Brain pericyte (primary cell): ENCODE data around the gene TENT5C.

Experiments
- DNase-seq: peaks from one replicate; pipeline ENCODE4 v3.0.0-alpha.2; 2012; ENCODE audit warnings: low read depth, low spot score

TENT5C gene

DNA sequence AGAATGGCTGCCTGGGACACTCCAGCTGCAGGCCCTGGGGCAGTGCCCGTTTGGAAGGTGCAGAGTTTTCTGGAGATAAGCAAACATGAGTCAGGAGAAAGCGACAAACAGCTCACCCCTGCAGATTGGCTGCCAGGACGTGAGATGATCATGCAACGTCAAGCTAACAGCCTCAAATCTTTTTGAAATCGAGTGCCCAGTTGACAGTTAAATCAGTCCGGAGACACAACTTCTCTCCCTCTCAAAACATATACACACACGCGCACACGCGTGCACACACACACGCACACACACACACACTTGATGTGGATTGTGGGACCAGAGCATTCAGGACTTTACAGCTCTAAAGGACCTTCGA, 49.4 kb downstream of the TENT5C start:
- DNase-seq: no peak

- DNase-seq: no peak
Measured at GRCh38 chr1:117656202-117656641, 50.4 kb downstream of the TENT5C start.

DNA sequence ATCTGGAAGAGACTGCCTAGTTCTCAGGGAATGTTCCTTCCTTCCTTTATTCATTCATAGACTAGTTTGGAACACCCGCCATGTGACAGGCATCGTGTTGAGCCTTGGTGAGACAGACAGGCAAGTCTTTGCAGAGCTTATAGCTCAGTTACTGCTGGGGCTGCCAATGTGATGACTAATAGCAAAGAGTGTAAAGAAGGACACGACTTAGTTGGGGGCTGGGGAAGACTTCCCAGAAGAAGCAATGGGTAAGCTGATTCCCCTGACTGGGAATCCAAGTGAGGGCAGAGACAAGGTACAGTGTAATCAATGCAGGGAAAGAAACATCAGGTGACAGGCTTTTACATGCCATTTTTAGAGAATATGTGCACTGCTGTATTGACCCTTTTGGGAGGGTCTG, 51.2 kb downstream of the TENT5C start:
- no peak for DNase-seq

DNA sequence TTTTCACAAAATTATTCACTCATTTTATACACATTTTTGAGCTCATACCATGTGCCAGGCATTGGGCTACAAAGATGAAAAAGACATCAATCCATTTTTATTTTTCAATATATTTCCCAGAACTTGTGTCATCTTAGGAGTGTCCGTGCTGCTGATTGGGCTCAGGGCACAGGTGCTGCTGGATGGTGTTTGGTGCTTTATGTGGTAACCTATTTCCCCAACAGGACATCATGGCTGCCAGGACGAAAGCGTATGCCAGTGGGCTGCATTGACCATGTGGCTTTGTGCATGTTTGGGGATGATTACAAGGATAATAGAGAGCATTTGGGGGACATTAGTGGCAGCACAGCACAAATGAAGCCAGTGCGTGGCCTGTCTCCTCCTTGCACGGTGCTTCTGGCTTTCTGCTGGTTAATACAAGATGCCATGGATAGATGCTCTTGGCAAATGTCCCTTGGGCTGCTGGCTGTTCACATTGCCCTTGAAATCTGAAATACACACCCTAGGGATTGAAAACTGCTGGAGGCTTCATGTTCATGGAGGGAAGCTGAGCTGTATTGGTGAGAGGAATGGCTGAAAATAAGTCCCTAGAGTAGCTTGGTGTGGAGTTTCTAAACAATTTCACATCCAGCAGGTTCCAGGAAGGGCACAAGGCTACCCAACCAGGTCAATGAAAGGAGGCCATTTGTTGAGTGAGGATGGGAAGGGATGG, 52.3 kb downstream of the TENT5C start:
- no peak for DNase-seq

DNA sequence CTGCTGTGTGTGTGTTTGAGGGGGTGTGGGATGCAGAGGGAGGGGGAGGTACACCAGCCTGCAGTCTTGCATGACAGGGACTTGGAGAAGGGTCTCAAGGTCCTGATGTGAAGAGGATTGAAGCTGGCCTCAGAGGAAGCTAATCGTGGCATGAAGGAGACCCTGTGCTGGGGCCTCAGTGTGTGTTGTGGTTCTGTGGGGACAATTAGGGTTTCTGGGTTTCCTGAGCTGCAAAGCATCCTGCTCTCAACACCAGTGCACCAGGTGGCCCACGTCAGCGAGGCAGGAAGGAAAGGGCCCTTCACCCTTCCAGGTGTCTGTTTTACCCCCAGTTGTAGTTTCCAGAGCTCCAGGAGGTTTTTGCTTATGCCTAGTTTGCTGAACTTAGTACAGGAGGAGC, 52.8 kb downstream of the TENT5C start:
- DNase-seq: no peak

DNA sequence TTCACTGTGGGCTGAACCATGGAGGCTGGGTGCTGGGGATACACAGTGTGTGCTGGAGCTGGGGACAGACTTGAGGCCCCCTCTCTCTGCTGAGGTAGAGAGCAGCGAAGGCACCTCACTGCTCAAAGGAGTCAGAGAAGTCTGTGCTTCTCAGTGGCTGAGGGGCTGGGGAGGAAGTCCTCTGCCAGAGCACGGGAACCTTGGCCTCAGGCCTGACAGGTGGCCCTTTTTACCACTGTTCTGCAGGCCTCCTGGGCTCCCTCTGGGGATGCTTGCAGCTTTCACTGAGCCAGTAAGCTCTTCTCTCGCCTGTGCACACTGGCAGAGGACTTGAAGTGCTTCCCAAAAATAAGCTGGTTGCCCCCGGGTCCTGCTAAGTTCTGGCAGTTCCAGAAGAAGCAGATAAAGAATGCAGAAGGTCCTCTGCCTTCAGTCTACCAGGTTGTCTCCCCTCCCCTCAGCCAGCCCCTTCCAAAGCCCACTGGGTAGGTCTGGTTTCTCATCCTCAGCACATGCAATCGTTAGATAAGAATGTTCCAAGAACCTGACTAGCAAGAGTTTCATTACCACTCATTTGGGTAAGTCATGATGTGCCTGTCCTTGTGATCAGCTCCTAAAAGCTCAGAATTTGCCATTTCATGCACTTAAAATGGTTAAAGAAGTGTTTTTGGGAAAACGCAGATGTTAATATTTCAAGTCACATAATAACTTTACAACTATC, 53.9 kb downstream of the TENT5C start:
- DNase-seq: no peak

GRCh38 chr1:117660271-117660965, 54.6 kb downstream of the TENT5C start:
- no peak for DNase-seq

GRCh38 chr1:117661027-117661426, 55.2 kb downstream of the TENT5C start:
- no peak for DNase-seq

DNA sequence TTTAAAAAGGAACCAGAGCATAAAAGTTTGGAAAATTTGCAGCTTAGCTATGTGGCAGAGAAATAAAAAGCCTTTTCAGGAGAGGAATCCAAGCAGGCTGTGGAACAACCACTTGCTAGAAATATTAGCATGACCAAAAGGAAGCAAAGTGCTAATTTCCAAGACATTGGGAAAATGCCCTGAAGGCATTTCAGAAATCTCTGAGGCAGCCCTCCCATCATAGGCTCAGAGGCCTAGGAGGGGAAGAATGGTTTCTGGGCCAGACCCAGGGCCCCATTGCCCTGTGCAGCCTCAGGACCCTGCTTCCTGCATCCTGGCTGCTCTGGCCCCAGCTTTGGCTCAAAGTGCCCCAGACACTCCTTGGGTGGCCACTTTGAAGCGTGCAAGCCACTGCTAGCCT, 56.8 kb downstream of the TENT5C start:
- DNase-seq: no peak

DNA sequence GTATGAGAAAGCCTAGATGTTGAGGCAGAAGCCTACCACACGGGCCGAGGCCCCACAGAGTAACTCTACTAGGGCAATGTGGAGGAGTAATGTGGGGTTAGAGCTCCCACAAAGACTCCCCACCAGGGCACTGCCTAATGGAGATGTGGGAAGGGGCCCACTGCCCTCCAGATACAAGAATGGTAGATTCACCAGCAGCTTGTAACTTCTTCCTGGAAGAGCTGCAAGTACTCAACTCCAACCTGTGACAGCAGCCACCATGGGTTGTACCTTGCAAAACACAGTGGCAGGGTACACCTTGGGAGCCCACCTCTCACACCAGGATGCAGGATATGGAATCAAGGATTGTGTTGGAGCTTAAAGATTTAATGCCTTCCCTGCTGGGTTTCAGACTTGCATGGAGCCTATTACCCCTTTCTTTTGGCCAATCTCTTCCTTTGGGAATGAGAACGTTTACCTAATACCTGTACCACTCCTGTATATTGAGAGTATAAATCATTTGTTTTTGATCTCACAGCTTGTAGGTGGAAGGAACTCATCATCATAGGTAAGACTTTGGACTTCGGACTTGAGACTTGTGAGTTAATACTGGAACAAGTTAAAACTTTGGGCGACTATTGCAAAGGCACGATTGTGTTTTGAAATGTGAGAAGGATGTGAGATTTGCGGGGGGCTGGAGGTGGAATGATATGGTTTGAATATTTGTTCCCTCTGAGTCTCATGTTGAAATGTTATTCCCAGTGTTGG, 57.5 kb downstream of the TENT5C start:
- no peak for DNase-seq

DNA sequence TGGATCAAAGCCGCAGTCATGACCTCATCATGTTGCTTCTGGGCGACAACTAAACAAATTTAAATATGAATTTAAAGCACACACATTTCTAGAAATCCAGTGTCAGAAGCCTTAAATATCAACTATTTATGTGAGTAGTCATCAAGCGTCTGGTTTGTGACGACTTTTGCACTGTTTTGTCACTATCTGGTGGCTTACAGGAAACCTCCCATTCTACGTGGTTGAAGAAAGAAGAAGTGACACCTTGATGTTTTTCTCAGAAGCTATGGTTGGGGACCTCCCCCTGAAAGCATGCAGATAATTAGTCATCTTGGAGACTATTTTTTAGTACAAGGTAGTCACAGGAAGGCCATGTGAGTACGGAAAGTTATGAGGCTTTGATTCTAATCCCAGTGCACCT, 58.5 kb downstream of the TENT5C start:
- DNase-seq: no peak

- no peak for DNase-seq
Measured at GRCh38 chr1:117665556-117666270, 59.9 kb downstream of the TENT5C start.

DNA sequence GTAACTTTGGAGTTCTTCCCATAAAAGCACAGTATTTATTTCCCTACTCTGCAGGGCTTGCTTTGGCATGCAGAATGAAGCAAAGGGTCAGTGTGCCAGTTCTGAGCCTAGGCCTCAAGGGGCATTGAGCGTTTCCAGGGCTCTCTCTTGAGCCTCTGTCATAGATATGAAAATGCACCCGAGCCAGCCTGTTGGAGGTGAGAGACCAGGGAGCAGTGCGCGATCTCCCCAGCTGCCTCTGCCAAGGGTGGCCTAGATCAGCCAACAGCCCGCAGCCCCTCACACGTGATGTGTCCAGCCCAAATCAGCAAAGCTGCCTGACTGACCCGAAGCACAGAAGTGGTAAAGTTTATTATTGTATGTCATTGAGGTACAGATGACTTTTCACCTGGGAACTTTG, 63.7 kb downstream of the TENT5C start:
- no peak for DNase-seq

- DNase-seq: no peak
Measured at GRCh38 chr1:117670976-117671780, 65.3 kb downstream of the TENT5C start.

- no peak for DNase-seq
Measured at GRCh38 chr1:117671781-117672501, 66.1 kb downstream of the TENT5C start.

DNA sequence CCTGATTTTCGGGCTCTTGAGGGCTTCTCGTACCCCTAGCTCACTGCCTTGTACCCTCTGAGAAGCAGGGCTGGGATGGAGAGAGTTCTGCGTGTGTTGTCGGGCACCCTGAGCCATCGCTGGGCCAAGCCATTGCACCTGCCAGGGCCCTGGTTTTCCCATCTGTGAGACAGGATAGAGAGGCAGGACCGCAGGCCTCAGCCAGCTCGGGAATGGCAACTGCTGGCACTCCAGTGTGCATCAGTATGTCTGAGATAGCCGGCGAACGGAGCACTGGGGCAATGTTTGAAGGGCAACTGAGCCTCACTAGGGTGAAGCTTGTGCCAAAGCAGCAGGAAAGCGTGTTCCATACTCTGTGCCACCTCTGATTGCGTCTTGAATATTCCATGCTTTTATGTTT, 66.9 kb downstream of the TENT5C start:
- no peak for DNase-seq

GRCh38 chr1:117673405-117673804, 67.6 kb downstream of the TENT5C start:
- no peak for DNase-seq

DNA sequence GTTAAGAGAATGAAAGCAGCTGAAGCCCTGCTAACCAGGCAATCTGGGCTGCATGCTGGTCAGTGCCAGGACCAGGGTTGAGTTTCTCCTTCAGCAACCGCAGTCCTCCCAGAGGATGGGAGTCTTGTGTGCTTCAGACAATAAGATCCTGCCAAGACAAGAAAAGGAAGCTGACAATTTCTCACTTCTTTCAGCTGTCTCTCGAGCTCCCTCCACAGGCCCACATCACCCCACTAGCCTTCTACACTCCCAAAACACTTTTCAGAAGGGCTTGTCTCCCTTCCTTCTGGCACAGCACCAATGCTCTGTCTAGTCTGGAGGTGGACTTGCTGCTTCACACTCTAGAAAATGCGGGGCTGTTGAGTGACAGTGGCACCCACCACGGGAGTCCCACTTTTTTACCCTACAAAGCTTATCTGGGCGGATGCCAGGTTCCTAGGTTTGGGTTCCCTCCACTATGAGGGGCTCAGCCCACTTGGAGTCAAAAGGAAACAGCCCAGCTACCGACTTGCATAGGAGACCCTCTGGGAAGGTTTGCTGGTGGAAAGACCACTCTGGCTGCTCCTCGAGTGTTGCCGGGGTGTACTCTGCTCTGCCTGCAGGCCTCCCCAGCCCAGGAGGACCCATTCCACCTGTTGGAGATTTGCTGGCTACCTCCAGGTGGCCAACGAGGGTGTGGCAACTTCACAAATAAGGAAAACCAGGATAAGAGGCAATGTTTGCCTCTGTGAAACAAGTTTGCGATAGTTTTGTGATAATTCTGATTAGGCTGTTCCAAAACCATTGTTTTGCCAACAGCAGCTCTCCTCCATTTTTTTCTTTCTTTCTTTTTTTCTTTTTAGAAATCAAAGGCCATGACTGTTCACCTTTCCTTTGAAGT, 68.9 kb downstream of the TENT5C start:
- DNase-seq: no peak

DNA sequence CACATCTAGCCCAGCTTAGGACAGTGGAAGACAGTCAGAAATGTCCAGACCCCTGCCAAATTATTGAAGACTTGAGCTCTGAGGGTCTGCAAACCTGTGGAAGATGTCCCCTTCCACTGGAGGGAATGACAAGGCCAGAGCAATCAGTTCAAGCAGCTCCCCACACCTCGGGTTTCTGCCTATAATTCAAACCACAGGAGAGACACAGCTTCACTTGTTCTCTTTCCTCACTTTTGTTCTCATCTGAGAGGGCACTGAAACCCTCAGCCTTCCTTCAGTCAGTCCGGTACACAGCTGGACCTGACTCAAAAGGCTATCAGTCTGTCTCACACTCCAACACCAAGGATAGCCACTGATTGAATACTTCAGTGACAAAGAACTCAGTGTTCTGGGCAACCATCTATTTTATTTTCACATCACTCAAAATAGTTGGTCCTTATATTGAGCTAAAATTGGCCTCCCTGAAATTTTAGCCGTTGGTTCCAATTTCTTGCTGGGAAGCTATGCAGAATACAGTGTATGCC, 70.1 kb downstream of the TENT5C start:
- DNase-seq: no peak
